ENCODE measurements around the gene PRKD1. TPM values are rescaled to one million over a fixed set of nuclear protein-coding genes. Genes with fewer than 3 reads are reported as not detected.

Gene PRKD1
- total RNA-seq, 4 donors from 2014 or later = 3.0 to 5.4 (median 3.6) TPM

DNA sequence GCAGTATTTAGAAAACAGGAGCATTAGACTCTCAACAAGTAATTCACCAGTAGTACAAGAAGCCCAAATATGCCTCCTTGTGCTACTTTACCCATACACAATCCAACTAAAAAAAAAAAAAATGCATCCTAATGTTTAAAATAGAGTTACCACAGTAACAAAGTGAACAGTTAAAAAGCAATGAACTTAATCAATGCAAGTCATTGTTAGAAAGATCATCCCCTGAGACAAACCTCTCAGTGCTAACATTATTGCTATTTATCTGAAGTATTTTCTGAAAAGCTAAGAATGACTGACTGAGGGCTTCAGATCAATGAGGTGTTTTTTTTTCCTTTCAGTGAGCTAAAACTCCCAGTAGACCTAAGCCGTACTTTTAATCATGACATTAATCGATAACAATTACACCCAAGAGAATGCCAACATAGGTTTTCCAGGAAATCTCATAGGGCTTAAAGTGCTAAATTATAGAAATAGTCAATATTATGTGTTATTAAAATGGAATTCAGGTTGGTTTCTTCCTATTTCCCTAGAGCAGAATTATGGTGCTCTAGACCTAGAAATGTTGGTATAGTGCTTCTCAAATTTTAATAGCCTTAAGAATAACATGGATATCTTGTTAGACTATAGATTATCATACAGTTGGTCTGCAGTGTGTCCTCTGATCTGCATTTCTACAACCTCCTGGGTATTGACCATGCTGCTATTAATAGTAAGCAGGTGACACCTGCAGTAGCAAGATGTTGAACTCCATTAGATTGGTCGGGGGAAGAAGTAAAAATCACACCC lies 123.0 kb downstream of the PRKD1 start:
- DNase-seq (ENCODE audit: low spot score in 2 of 2) = no peak
- H3K4me1 ChIP-seq = peaks cover 3% of the 10 kb centered on the region
- 91% methylated on average over 3 of the region's 3 CpGs for WGBS
- no peaks in the 10 kb centered on the region for H3K27me3 ChIP-seq
- H3K4me3 ChIP-seq = no peak overlapping the region
- no peak overlapping the region for H3K27ac ChIP-seq
- no peaks in the 10 kb centered on the region for H3K9me3 ChIP-seq
- no peaks in the 10 kb centered on the region for H3K36me3 ChIP-seq
- TF ChIP-seq POLR2AphosphoS5 (IDR thresholded peaks at IDR 0.05) (no peak), EP300 (IDR thresholded peaks at IDR 0.05) (no peak), POLR2A (IDR thresholded peaks at IDR 0.05) (no peak)
- TF ChIP-seq, protein P1, sequence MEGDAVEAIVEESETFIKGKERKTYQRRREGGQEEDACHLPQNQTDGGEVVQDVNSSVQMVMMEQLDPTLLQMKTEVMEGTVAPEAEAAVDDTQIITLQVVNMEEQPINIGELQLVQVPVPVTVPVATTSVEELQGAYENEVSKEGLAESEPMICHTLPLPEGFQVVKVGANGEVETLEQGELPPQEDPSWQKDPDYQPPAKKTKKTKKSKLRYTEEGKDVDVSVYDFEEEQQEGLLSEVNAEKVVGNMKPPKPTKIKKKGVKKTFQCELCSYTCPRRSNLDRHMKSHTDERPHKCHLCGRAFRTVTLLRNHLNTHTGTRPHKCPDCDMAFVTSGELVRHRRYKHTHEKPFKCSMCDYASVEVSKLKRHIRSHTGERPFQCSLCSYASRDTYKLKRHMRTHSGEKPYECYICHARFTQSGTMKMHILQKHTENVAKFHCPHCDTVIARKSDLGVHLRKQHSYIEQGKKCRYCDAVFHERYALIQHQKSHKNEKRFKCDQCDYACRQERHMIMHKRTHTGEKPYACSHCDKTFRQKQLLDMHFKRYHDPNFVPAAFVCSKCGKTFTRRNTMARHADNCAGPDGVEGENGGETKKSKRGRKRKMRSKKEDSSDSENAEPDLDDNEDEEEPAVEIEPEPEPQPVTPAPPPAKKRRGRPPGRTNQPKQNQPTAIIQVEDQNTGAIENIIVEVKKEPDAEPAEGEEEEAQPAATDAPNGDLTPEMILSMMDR (IDR thresholded peaks at IDR 0.05) = no peak

DNA sequence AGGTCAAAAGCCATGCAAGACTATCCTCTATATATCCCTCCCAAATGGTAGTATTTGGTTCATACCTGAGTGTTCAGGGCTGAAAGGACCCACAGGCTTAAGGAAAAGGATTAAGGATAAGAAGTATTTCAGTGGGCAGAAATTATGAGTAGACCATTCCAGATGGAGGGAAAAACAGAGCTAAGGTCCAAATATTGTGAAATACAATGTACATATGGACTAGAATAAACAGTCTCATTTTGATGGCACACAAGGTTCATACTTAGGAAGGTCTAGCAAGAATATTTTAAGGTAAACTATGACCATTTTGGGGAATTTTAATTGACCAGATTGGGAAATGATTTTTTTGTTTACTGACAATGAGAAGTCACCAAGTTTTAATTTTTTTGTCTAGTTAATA lies 124.6 kb downstream of the PRKD1 start:
- no peak for TF ChIP-seq POLR2AphosphoS5 (IDR thresholded peaks at IDR 0.05)
- TF ChIP-seq EP300 (IDR thresholded peaks at IDR 0.05) = no peak
- TF ChIP-seq, protein P1 (IDR thresholded peaks at IDR 0.05) = no peak
- TF ChIP-seq POLR2A (IDR thresholded peaks at IDR 0.05) = no peak

DNA sequence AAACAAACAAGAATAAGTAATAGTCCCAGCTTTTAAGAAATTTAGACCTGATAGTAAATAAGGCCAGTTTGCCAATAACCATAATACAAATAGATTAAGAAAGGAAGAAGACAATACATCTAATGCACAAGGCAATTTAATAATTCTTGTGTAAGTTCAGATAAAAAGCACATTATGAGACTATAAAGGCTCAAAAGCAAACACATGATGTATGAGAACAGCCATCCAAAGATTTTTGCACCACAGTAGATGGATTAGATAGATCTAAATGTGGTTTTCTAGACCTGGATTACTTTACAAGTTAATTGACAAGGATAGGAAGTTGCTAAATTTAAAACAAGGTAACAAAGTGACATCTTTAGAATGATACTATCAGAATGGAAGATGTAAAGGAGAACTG lies 125.4 kb downstream of the PRKD1 start:
- DNase-seq (ENCODE audit: low spot score in 2 of 2) = no peak
- Histone ChIP-seq H3K27ac (no peak overlapping the region), H3K27me3 (no peaks in the 10 kb centered on the region), H3K4me3 (no peak overlapping the region), H3K9me3 (no peaks in the 10 kb centered on the region), H3K36me3 (no peaks in the 10 kb centered on the region), H3K4me1 (peaks cover 3% of the 10 kb centered on the region)
- TF ChIP-seq, protein P1 (IDR thresholded peaks at IDR 0.05) = no peak
- no peak for TF ChIP-seq POLR2A (IDR thresholded peaks at IDR 0.05)
- TF ChIP-seq EP300 (IDR thresholded peaks at IDR 0.05) = no peak
- TF ChIP-seq POLR2AphosphoS5 (IDR thresholded peaks at IDR 0.05) = no peak

More for the DNA sequence above, 124.6 kb downstream of the PRKD1 start:
- no peak for DNase-seq (ENCODE audit: low spot score in 2 of 2)
- Histone ChIP-seq H3K9me3 (no peaks in the 10 kb centered on the region), H3K36me3 (no peaks in the 10 kb centered on the region), H3K4me1 (peaks cover 3% of the 10 kb centered on the region), H3K27ac (no peak overlapping the region), H3K27me3 (no peaks in the 10 kb centered on the region), H3K4me3 (no peak overlapping the region)

DNA sequence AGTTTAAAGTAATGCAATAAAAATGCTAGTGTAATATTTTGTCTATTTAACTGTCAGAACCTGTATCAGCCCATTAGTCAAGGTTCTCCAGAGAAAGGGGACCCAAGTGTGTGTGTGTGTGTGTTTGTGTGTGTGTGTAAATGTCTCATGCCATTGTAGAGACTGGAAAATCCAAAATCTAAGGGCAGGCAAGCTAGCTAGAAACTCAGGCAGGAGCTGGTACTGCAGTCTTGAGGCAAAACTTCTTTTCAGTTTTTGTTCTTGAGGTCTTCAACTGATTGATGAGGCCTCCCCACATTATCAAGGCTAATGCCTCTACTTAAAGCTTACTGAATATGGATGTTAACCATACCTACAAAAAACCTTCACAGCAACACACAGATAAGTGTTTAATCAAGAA lies 126.7 kb downstream of the PRKD1 start:
- H3K4me3 ChIP-seq = no peak overlapping the region
- H3K4me1 ChIP-seq = peaks cover 3% of the 10 kb centered on the region
- no peaks in the 10 kb centered on the region for H3K9me3 ChIP-seq
- no peaks in the 10 kb centered on the region for H3K27me3 ChIP-seq
- H3K36me3 ChIP-seq = no peaks in the 10 kb centered on the region
- TF ChIP-seq, protein P1 (IDR thresholded peaks at IDR 0.05) = no peak
- TF ChIP-seq EP300 (IDR thresholded peaks at IDR 0.05) = no peak
- no peak for DNase-seq (ENCODE audit: low spot score in 2 of 2)
- H3K27ac ChIP-seq = no peak overlapping the region

GRCh38 chr14:29799464-29800095 lies 128.1 kb downstream of the PRKD1 start:
- DNase-seq (ENCODE audit: low spot score in 2 of 2) = no peak

More at GRCh38 chr14:29799464-29800095, 128.1 kb downstream of the PRKD1 start:
- WGBS = 88% methylated on average over 6 of the region's 6 CpGs
- no peaks in the 10 kb centered on the region for H3K9me3 ChIP-seq
- H3K4me1 ChIP-seq = no peaks in the 10 kb centered on the region
- no peaks in the 10 kb centered on the region for H3K27me3 ChIP-seq
- no peak overlapping the region for H3K27ac ChIP-seq
- H3K4me3 ChIP-seq = no peak overlapping the region
- TF ChIP-seq EP300 (IDR thresholded peaks at IDR 0.05) (no peak), POLR2A (IDR thresholded peaks at IDR 0.05) (no peak), POLR2AphosphoS5 (IDR thresholded peaks at IDR 0.05) (no peak)
- TF ChIP-seq, protein P1 (IDR thresholded peaks at IDR 0.05) = no peak
- H3K36me3 ChIP-seq = no peaks in the 10 kb centered on the region
